ENCODE results near the gene NEK7. TPM values are rescaled to one million over a fixed set of nuclear protein-coding genes. Genes with fewer than 3 reads are reported as not detected.

The NEK7 gene
- total and polyA plus RNA-seq, 9 donors, result 25.0 to 87.0 (median 61.3) TPM

DNA sequence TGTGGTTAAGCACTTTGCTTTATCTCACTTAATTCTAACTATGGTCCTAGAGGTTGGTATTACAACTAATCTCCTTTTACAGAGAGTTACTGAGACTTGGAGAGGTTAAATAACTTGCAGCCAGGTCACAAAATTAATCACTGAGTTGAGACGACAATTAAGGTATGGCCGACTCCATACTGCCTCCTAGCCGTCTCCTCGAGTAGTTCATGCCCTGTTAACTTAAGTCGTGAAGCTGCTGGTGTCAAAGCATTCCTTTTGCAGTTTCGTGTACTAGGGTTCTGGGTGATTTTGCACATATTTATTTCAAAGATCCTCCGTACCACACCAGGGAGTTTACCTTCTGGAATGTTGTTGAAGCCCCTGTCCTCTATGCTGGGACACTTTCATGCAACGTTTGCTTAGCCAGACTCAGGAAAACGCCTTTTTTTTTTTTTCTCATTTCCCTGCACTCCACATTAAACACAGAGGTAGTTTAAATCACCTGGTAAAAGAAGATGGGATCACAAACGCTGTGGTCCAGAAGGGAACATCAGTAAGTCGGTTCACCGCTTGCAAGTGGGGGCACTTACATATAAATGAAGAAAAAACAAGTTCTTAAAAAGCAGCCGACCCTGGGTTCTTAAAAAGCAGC is 570 bp upstream of the NEK7 start:
- no peaks in the 10 kb centered on the region for H3K27me3 ChIP-seq
- DNase-seq, result peak; percentile 27 to 69 (median 52)
- H3K27ac ChIP-seq, result peak overlapping the region; percentile 91 to 98
- no peaks in the 10 kb centered on the region for H3K4me1 ChIP-seq (ENCODE audit: insufficient read depth)
- WGBS, 3 donors, result 1 to 2% (median 1%) methylated on average over 13 of the region's 13 CpGs
- intact Hi-C loops (cut with DNase I), result no loop called here
- no peaks in the 10 kb centered on the region for H3K9me3 ChIP-seq
- TF ChIP-seq POLR2A (IDR thresholded peaks at IDR 0.05), result no peak
- TF ChIP-seq, protein P1, sequence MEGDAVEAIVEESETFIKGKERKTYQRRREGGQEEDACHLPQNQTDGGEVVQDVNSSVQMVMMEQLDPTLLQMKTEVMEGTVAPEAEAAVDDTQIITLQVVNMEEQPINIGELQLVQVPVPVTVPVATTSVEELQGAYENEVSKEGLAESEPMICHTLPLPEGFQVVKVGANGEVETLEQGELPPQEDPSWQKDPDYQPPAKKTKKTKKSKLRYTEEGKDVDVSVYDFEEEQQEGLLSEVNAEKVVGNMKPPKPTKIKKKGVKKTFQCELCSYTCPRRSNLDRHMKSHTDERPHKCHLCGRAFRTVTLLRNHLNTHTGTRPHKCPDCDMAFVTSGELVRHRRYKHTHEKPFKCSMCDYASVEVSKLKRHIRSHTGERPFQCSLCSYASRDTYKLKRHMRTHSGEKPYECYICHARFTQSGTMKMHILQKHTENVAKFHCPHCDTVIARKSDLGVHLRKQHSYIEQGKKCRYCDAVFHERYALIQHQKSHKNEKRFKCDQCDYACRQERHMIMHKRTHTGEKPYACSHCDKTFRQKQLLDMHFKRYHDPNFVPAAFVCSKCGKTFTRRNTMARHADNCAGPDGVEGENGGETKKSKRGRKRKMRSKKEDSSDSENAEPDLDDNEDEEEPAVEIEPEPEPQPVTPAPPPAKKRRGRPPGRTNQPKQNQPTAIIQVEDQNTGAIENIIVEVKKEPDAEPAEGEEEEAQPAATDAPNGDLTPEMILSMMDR (IDR thresholded peaks at IDR 0.05), result peak; percentile 29 to 52 (median 46)
- no peak for TF ChIP-seq EP300 (IDR thresholded peaks at IDR 0.05)
- H3K4me3 ChIP-seq, result peak overlapping the region; percentile 91
- H3K36me3 ChIP-seq, result no peaks in the 10 kb centered on the region

DNA sequence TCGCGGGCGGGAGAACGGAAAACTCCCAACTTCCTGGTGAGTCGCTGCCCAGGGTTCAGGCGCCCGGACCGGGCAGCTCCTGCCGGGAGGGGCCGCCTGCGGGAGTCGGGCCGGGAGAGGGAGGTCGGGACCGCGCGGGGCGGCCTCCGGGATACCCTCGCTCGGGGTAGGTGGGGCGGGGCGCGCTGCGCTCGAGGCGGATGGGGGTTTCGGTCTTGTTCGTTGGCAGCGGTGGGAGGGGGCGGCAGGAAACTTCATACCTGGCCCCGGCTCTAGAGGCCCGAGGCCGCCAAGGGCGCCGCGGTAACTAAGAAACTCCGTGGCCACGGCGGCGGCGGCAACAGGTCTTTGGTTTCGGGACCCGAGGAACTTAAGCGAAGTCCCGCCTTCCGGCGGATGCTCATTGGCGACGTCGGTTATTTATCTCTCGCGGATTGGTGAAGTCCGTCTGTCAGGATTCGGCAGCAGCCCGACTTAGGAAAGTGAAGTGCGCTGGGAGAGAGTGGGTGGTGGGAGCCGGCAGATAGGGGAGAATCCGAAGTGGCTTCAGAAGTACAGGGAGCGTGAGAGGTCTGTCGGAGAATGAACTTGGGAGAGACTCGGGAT is 546 bp downstream of the NEK7 start:
- H3K27me3 ChIP-seq, result no peaks in the 10 kb centered on the region
- H3K4me1 ChIP-seq (ENCODE audit: insufficient read depth), result peaks cover 4% of the 10 kb centered on the region
- peak overlapping the region; percentile 91 for H3K4me3 ChIP-seq
- peak overlapping the region; percentile 91 to 98 for H3K27ac ChIP-seq
- peak; percentile 28 for TF ChIP-seq POLR2A (IDR thresholded peaks at IDR 0.05)
- no peak for TF ChIP-seq EP300 (IDR thresholded peaks at IDR 0.05)
- H3K36me3 ChIP-seq, result no peaks in the 10 kb centered on the region
- WGBS, 3 donors, result 0 to 2% (median 1%) methylated on average over 34 to 62 of the region's 62 CpGs
- peak; percentile 87 to 91 (median 89) for DNase-seq
- H3K9me3 ChIP-seq, result no peaks in the 10 kb centered on the region
- intact Hi-C loops (cut with DNase I), result no loop called here

DNA sequence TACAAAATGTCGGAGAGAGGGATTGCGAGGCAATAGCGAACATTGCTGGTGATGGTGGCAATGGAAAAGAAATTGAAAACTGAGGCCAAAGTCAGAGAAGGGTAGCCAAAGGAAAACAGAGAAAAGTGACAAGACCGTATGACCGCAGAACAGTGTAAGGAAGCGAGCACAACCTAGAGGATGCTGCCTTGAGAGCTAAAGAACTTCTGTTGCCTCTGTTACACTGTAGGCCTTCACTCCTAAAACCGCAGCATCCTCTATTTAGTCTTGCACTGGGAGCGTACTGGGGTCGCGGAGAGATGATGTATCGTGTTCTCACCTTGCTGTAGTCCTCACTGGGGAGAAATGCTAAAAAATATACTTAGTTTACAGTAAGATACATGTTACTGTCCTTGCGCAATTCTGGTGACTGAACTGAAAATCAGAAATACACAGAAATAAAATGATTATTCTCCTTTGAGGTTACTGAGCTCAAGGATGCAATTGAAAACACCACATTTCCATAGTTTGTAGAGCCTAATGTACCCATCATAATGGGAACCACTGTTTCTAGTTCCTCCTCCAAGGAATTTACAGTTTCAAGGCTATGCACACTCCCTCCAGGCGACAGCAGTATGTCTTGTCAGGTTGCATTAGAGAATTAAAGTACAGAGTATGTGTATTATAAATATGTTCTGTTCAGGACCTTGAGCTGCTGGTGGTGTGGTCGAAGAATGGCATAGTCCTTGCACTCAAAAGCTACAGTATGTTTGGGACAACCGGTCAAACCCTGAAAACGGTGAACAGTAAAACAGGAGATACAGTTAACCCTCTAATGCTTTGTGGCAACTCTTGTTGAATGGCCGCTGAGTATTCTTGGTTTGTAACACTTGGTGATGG is 1.3 kb downstream of the NEK7 start:
- H3K27me3 ChIP-seq, result no peaks in the 10 kb centered on the region
- H3K36me3 ChIP-seq, result no peaks in the 10 kb centered on the region
- peak overlapping the region; percentile 91 to 98 for H3K27ac ChIP-seq
- WGBS, 3 donors, result 3 to 6% (median 4%) methylated on average over 17 of the region's 17 CpGs
- peak overlapping the region; percentile 91 for H3K4me3 ChIP-seq
- H3K4me1 ChIP-seq (ENCODE audit: insufficient read depth), result peaks cover 6% of the 10 kb centered on the region
- peak in 2 of 5 donors; percentile 19 to 23 for DNase-seq
- no peaks in the 10 kb centered on the region for H3K9me3 ChIP-seq
- no peak for TF ChIP-seq EP300 (IDR thresholded peaks at IDR 0.05)
- TF ChIP-seq, protein P1 (IDR thresholded peaks at IDR 0.05), result no peak
- no peak for TF ChIP-seq POLR2A (IDR thresholded peaks at IDR 0.05)
- intact Hi-C loops (cut with DNase I), result no loop called here

DNA sequence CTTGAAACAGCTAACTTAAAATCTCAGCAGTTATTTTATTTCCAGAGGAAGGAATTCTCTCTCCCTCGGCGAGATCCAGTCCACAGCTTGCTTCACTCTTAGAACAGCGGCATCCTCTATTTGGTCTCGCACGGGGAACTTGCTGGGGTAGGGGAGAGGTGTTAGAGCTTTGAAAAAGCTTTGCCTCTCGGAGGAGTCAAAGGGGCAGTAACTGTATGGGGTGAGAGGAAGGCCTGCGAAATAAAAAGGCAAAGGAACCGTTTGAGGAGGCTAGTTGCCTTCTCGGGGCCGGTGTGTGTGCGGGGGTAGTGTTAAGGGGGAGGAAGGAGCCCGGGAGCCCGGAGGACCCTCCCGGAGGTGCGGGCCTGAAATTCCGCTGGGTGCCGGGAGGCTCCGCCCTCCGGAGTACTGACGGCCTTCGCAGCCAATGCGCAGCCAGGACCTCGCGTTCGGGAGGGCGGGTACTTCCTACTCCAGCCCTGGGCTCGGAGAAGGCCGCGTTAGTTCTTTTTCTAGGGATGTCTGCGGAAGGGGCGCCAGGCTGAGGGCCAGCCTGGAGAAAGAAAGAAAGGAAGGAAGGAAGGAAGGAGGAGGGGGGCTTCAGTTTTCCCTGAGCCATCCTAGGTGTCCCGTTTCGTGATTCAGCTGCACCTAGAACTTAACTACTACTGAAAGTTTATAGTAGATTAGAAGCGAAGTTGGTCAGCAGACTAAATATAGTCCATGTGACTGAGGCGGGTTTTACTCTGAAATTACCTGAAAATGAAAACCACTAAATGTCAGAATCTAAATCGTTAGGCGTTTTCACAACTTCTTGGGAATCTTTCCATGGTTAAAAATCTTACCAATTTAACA is 2.2 kb downstream of the NEK7 start:
- 0 to 1% (median 0%) methylated on average over 37 of the region's 37 CpGs for WGBS, 3 donors
- H3K27me3 ChIP-seq, result no peaks in the 10 kb centered on the region
- no peaks in the 10 kb centered on the region for H3K9me3 ChIP-seq
- peak; percentile 88 to 95 (median 90) for DNase-seq
- TF ChIP-seq EP300 (IDR thresholded peaks at IDR 0.05), result no peak
- no peak for TF ChIP-seq POLR2A (IDR thresholded peaks at IDR 0.05)
- TF ChIP-seq, protein P1 (IDR thresholded peaks at IDR 0.05), result no peak
- intact Hi-C loops (cut with DNase I), result no loop called here
- no peaks in the 10 kb centered on the region for H3K36me3 ChIP-seq
- H3K27ac ChIP-seq, result peak overlapping the region; percentile 3 to 98
- H3K4me3 ChIP-seq, result peak overlapping the region; percentile 91
- peaks cover 7% of the 10 kb centered on the region for H3K4me1 ChIP-seq (ENCODE audit: insufficient read depth)

All from ovary (tissue), 9 donors.